ENCODE results near the gene ADAMTSL1.
"Not testable (repeated sequence)": the region's sequence is repeated elsewhere in the genome, so short reads cannot be mapped to it uniquely, and the experiment has no call there.

The ADAMTSL1 gene

DNA sequence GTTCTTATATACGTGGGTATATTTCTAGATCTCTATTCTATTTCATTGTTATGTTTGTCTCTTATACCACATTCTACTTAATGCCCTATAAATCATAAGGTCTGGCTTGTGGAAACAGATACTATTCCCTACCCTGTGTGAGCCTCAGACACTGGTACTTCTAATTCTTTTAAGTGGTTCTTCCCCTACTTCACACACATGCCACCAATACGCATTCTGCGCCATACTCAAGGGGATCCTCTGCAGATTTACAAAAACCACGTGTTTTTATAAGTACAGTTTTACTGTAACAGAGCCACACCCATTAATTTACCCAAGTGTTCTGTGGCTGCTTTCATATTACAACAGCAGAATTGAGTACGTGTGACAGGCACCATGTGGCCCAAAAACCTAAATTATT lies 363.4 kb downstream of the ADAMTSL1 start:
- in situ Hi-C loops (cut with MboI; ENCODE audit: low sequenced_read_pairs) = no loop called here

DNA sequence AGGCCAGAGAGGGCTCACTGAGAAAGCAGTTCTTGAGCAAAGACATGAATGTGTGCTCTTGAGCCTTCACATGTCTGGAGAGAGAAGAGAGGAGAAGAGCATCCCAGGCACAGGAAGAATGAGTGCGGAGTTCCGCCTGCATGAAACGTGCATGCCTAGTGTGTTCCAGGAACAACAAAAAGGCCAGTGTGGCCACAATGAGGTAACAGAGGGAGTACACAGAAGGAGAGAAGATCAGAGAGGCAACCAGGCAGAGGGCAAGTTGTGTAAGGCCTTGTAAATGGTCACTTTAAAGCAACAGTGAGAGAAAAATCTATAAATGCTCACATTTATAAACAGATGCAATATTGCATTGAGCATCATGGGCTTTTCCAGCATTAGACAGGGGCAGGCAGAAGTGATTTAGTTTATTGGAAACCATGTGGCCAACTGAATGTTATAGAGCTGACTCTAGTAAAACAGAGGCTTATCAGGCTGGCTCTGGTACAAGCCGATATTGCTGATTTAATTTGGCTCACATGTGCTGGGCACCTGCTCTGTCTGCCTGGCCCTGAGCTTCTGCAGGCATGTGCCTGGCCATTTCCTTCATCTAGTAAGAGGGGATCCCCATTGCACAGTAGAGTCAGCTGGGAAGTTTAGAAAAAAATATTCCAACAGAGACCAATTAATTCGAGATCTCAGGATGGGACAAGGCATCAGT lies 373.8 kb downstream of the ADAMTSL1 start:
- in situ Hi-C loops (cut with MboI; ENCODE audit: low sequenced_read_pairs) = no loop called here

DNA sequence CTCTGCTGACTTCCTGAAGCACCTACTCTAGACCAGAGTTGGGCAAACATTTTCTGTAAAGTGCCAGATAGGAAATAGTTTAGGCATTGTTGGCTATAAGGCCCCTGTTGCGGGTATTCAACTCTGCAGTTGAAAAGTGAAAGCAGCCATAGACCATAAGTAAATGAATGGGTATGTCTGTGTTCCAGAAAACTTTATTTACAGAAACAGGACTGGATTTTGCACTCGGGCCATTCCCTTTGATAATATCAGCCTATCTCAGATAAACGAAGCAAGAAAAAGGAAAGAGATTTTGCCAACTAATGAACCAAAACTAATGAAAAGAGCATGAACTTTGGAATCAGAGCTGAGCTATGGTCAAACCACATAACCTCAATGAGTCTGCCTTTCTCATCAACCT lies 374.7 kb downstream of the ADAMTSL1 start:
- in situ Hi-C loops (cut with MboI; ENCODE audit: low sequenced_read_pairs) = no loop called here

DNA sequence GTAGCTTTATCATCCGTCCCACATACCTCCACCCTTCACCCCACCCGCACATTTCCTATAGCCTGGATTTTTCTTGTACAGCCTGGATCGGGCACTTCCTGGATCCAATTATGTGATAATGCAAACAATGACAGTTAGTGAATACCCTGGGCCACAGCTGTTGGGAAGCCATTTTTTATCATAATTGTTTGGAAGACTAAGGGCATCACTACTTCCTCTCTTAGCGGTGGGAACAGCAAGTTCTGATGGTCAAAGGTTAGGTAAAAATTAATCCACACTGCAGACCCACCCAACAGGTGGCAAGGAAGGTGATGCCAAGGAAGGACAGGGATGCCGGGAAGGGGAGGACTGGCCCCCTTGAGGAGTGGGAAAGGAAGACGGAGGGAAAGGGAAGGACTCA lies 375.3 kb downstream of the ADAMTSL1 start:
- in situ Hi-C loops (cut with MboI; ENCODE audit: low sequenced_read_pairs) = no loop called here

DNA sequence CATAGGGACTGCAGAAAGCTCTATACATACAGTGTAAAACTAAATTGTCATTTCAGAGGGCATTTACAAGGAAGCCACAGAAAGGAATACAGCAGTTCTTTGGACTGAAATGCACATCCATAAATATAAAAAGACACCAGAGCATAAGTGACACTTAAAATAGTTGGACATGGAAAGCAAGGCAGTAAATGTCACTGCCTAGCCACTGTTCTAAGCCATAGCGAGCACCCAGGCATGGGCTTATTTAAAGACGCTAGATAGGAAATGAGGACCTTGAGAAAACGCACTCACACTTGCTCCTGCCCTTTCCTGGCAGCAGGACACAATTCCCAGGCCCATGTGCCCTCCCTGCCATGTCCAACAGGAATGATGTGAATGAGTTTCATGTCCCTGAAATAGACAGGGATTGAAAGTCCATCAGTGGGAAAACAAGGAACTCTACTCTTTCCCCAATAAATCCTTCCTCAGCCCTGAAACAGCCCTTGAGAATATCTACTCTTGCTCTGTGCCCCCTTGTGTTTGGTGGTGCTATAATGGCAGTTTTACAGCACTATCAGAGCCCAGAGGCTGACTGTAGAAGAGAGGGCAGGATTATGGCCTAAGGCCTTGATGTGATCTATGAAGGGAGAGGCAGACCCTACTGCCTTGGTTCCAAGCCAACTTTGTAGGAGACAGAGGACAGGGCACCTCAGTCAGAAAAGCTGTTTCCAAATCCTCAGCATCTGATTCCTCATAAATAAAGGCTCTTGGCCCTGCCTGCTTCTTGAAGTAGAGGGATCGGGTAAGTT lies 376.1 kb downstream of the ADAMTSL1 start:
- in situ Hi-C loops (cut with MboI; ENCODE audit: low sequenced_read_pairs) = no loop called here

DNA sequence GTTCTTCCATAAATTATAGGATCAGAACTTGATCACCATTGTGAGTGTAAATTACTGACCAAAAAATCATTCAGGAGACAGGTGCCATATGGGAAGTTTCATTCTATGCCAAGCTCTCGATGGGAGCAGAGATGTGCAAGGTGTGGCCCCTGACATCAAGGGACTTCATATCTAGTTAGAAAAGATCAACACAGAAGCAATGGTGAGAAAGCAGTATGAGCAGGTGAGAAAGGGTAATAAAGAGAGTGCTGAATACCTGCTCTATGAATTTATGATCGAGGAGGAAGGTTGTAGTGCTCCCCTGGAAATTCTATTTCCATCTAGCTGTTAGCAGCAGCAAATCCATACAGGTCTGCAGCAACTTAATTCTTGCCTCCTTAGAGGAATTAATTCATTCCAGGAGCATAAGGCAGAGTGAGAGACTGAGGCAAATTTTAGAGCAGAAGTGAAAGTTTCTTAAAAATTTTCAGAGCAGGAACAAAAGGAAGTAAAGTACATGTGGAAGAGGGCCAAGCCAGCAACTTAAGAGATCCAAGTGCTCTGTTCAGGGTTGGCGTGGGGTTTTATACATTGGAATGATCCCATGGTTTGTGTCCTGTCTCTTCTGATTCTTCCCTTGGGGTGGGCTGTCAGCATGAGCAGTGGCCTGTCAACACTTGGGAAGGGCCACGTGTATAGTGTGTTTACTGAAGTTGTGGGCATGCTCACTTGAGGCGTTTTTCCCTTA lies 377.3 kb downstream of the ADAMTSL1 start:
- in situ Hi-C loops (cut with MboI; ENCODE audit: low sequenced_read_pairs) = no loop called here

DNA sequence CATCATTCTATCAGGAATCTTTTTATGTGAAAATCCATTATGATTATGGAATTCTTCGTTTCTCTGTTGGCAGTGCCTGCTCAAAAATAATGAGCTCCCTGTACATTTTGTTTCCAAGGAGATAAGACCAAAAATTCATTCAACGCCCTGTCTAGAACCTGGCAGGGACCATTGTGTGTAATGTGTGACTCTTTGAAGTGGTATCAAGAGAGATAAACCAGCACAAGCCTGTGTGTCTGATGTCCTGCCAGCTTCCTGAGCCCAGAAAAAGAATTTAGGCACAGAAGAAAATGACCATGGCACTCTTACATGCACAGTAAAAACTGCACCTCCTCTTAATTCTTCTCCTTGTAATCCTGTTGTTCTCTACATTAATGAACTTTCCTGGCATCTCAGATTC lies 381.7 kb downstream of the ADAMTSL1 start:
- in situ Hi-C loops (cut with MboI; ENCODE audit: low sequenced_read_pairs) = no loop called here

DNA sequence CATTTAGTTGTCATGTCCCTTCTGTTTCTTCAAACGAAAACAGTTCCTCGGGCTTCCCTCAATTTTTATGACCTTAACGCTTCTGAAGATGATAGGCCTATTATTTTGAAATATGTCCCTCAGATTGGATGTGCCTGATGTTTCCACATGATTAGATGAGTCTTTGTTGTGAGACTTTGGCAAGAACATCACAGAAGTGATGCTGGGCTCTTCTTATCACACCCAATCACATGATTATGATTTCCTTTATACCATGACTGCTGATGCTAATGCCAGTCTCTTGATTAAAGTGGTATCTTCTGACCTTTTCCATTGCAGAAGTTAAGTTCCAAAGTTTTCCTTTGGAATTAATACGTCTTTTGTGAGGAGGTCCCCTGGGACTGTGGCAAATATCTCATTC lies 383.4 kb downstream of the ADAMTSL1 start:
- in situ Hi-C loops (cut with MboI; ENCODE audit: low sequenced_read_pairs) = no loop called here

DNA sequence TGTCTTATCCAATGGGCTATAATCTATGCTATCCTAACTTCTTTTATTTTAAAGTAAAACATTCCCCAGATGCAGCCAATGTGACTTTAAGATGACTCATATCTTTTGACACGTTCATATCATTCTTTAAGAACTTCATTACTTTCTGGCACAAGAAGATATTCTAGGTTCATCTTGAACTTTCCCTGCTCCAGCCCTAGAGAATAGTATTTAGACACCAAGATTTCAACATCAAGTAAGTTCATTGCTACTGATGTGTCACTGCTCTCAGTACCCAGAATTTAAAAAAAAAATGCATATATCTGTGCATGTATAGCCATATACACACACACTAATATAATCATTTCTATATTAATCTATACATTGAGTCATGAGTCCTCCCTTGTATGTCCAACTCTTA lies 383.8 kb downstream of the ADAMTSL1 start:
- in situ Hi-C loops (cut with MboI; ENCODE audit: low sequenced_read_pairs) = no loop called here

DNA sequence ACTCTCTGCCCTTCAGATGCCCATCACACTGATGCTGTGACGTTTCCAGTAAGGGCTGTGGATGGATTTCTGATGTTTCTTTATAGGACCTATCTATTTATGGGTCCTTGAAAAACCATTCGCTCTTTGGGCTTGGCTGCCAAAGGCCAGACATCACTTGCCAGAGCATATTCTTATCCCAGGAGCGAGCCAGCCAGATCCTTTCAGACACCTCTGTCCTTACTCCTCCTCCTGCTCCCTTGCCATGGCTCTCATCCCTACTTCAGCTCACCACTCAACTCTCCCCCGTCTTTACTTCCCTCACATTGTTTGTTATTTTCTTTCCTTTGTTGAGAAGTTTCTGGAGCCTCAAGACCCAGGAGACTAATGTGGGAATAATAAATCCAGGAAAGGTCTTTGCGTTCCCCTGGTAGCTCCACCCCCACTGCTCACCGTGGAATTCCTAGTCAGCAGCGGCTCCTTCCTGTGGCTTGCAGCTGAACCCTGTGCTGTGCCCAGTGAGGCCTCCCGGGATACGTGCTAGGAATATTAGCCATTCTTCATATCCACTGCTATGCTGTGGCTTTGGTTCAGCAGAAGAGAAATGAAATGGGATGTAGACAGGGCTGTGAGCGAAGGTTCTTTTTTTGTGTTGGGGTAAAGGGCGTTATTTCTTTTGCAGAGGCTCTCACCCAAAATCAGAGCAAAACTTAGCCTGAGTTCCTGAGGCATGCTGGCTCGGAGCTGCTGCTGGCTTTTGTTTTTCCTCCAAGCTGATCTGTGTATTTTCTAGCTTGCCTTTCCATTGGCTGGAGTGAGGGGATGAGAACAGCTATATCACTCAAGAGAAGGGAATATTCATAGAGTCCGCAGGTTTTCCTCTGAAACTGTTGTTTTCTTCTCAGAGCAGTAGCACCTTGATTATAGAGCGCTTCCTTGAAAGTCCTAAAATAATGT lies 387.9 kb downstream of the ADAMTSL1 start:
- in situ Hi-C loops (cut with MboI; ENCODE audit: low sequenced_read_pairs) = no loop called here

DNA sequence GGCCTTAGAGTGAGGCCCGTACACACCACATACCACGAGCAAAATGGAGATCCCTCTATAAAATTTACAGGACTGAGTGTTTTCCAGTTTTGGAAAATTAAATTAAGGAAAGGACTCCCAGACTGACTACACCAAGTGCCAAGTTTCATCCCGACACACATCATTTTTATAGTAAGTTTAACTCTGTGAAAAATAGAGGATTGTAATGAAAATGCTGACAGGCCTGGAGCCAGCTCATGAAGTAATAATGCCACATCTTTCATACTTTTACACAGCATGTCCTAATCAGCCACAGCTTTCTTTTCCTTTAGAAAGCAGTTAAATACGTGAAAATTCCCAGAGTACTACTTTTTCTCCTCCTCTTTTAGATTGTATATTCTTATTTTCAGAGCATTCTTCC lies 389.8 kb downstream of the ADAMTSL1 start:
- in situ Hi-C loops (cut with MboI; ENCODE audit: low sequenced_read_pairs) = no loop called here

DNA sequence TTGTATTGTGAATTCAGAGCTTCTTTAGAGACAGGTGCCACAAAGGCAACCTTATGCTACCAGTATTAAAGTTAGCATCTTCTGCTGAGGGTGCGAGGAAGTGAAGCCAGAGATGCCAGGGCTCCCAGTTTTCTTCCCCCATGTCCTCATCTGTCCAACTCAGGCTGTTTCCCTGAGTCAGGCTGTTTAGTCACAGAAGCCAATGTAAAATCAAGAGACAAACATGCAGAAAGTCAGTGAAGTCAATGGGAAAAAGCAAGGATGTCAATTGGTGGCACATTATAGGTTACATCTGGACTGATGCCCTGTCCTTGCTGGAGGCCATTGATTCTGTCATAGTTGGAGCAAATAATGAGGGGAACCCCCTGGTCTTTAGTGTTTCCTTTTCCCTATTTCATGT lies 390.6 kb downstream of the ADAMTSL1 start:
- in situ Hi-C loops (cut with MboI; ENCODE audit: low sequenced_read_pairs) = no loop called here

DNA sequence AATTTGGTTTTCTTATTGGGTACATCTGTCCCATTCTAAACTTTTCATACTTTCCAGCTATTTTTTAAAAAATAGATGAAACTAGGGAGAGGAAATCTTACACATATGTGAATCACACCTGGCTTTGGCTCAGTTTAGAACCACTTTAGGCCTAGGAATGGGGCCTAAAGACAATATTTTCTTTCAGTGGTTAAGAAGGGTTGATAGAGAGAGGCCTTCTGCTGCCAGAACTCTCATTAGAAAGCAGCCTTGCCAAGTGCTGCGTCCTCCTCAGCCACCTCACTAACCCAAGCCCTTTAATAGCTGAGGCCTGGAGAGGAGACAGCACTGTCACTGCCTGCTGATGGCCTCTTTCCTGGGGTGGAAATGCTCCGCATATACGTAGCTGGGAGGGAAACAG lies 391.6 kb downstream of the ADAMTSL1 start:
- in situ Hi-C loops (cut with MboI; ENCODE audit: low sequenced_read_pairs) = no loop called here

DNA sequence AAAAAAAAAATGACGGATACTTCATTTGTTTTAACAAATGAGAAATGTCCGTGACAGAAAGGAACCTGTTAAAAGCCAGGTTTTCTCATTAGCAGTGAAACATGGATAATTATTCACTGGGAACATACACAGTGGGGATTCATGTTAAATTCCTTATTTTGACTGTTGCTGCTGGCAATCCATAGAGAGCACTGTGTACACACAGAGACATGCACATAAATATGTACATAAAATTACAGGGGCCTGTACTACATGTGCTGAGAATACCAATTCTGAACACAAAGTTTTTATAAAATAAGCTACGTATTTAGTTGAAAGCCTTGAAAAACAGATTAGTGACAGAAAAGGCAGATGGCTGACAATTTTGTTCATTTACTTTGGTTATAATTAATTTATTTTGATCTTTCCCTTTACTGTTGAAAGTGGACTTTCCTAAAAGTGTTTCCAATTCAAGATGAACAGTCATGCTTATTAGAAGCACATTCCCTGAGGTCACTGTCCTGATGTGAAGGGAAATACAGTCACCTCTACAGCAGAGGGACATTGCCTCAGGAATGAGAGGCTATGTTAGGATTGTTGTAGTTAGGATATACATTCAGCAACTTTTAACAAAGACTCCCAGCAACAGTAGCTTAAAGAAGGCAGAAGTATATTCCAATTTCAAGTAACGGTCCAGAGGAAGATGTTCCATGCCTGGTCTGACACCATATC lies 392.3 kb downstream of the ADAMTSL1 start:
- in situ Hi-C loops (cut with MboI; ENCODE audit: low sequenced_read_pairs) = no loop called here

DNA sequence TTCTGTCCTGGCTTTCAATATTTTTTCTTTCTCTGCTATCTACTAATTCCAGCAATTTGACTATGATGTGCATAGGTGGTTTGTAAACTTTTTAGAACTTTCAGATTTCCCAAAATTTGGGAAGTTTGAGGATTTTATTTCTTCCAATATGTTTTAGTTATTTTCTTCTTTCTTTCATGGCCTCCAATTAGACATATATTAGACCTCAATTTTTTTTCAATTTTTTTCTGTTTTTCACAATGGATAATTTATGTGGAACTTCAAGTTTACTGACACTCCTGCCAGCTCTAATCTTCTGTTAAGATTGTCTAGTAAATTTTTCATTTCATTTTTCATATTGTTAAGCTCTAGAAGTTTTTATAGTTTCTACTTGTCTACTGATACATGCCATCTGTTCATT lies 395.8 kb downstream of the ADAMTSL1 start:
- in situ Hi-C loops (cut with MboI; ENCODE audit: low sequenced_read_pairs) = no loop called here

DNA sequence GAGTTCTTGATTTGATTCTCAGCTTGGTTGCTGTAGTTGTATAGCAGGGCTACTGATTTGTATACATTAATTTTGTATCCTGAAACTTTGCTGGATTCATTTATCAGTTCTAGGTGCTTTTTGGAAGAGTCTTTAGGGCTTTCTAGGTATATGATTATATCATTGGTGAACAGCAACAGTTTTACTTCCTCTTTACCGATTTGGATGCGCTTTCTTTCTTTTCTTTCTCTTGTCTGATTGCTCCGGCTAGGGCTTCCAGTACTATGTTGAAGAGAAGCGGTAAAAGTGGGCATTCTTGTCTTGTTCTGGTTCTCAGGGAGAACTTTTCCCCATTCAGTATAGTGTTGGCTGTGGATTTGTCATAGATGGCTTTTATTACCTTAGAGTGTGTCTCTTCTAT lies 400.1 kb downstream of the ADAMTSL1 start:
- in situ Hi-C loops (cut with MboI; ENCODE audit: low sequenced_read_pairs) = no loop called here

DNA sequence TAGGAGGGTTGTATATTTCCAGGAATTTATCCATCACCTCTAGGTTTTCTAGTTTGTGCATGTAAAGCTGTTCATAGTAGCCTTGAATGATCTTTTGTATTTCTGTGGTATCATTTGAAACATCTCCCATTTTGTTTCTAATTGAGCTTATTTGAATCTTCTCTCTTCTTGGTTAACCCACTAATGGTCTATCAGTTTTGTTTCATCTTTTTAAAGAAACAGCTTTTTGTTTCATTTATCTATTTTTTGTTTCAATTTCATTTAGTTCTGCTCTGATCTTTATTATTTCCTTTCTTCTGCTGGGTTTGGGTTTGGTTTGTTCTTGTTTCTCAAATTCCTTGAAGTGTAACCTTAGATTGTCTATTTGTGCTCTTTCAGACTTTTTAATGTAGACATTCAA lies 401.0 kb downstream of the ADAMTSL1 start:
- in situ Hi-C loops (cut with MboI; ENCODE audit: low sequenced_read_pairs) = not testable (repeated sequence)

DNA sequence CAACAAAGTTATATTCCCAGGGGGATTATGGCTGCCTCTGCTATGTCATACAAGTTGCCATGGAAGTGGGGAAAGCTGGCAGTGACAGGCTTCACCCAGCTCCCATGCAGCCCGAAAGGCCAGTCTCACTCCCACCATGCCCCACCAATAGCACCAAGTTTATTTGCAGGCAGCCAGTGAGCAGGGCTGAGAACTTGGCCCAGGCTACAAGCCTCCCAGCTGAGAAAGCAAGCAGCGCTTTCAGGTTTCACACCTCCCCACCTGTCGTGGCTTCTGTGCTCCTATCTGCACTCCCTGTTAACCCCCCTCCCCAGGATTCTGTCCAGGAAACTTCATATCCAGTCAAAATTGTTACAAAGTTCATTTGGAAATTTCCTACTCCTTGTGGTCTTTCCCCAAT lies 404.0 kb downstream of the ADAMTSL1 start:
- in situ Hi-C loops (cut with MboI; ENCODE audit: low sequenced_read_pairs) = no loop called here

DNA sequence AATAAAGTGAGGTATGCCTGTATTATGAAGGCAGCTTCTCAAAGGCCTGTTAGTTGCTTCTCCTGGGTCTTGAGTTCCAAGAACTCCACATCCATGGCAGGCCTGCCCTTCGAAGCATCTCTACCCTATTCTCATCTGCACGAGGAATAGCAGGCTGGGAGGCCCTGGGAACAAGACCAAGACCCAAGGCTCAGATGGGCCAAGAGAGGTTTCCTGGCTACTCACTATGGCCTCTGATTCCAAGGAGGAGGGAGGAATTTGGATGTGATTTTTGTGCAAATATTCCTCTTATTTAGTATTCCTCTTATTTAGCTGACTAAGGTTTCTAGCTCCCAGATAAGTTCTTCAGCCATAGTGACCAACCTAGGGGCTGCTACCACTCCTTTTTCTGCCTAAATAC lies 407.8 kb downstream of the ADAMTSL1 start:
- in situ Hi-C loops (cut with MboI; ENCODE audit: low sequenced_read_pairs) = no loop called here

DNA sequence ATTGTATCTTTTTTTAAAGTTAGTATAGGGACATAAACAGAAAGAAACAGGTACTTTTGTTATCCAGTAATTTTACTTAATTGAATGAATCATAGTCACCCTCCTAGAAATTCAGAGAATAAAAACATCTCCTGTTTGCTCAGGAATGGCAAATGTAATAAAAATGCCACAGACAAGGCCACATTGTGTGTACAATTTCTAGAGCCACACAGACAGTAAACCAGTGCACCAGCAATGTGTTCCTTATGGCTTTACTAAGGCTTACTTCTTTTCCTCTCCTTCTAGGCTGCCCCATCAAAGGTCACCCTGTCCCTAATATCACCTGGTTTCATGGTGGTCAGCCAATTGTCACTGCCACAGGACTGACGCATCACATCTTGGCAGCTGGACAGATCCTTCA lies 413.6 kb downstream of the ADAMTSL1 start:
- in situ Hi-C loops (cut with MboI; ENCODE audit: low sequenced_read_pairs) = no loop called here
